Nephron progenitor cell (in vitro differentiated cells): Measurements from ENCODE around the gene CALHM4.

Experiments used
- DNase-seq: peaks from one replicate; pipeline ENCODE4 v3.0.0; 2021
- H3K27ac Mint-ChIP-seq: 2 replicates; pipeline ENCODE4 v1.8.0; 2021; ENCODE audit warnings: mild to moderate bottlenecking, moderate library complexity, mixed read lengths
- H3K27me3 Mint-ChIP-seq: 2 replicates; pipeline ENCODE4 v1.8.0; 2021; ENCODE audit warnings: mild to moderate bottlenecking, low read depth, mixed read lengths; ENCODE audit not compliant: poor library complexity
- H3K36me3 Mint-ChIP-seq: 2 replicates; pipeline ENCODE4 v1.8.0; 2021; ENCODE audit warnings: low read depth, mixed read lengths
- H3K4me1 Mint-ChIP-seq: 2 replicates; pipeline ENCODE4 v1.8.0; 2021; ENCODE audit warnings: mixed read lengths
- H3K4me3 Mint-ChIP-seq: 2 replicates; pipeline ENCODE4 v1.8.0; 2021; ENCODE audit warnings: mild to moderate bottlenecking, moderate library complexity, mixed read lengths
- H3K9me3 Mint-ChIP-seq: 2 replicates; pipeline ENCODE4 v1.8.0; 2021; ENCODE audit warnings: mild to moderate bottlenecking, moderate library complexity, mixed read lengths
- TF ChIP-seq, protein P1 (sequence below): fragments of 200-600 bp; sonication (generic); IDR thresholded peaks from 2 replicates; pipeline ENCODE4 v1.5.0; 2021; ENCODE audit warnings: antibody characterized with exemption

Gene CALHM4

DNA sequence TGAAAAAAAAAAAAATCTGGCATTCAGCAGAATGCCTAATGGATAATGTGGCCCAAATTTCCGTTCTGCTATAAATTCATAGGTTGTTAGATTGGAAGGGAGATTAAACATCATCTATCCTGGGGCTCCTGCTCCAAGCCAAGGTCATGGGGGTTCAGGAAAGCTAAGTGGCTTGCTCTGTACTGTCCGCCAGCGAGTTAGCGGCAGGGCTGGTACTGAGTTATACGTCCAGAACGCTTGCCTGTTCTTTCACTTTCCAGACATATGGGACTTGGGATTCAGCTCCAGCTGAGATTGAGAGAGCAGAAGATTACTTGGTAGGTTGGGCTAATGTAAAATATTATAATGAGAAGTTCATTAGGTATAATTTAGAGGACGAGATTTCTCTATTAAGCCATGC is 18.6 kb downstream of the CALHM4 start:
- peaks cover 6% of the 10 kb centered on the region for H3K27me3 Mint-ChIP-seq
- peaks cover 10% of the 10 kb centered on the region for H3K36me3 Mint-ChIP-seq
- H3K4me1 Mint-ChIP-seq, result peaks cover 38% of the 10 kb centered on the region
- peak overlapping the region; percentile 99 for H3K27ac Mint-ChIP-seq
- peak; percentile 17 for DNase-seq
- no peaks in the 10 kb centered on the region for H3K9me3 Mint-ChIP-seq
- TF ChIP-seq, protein P1, sequence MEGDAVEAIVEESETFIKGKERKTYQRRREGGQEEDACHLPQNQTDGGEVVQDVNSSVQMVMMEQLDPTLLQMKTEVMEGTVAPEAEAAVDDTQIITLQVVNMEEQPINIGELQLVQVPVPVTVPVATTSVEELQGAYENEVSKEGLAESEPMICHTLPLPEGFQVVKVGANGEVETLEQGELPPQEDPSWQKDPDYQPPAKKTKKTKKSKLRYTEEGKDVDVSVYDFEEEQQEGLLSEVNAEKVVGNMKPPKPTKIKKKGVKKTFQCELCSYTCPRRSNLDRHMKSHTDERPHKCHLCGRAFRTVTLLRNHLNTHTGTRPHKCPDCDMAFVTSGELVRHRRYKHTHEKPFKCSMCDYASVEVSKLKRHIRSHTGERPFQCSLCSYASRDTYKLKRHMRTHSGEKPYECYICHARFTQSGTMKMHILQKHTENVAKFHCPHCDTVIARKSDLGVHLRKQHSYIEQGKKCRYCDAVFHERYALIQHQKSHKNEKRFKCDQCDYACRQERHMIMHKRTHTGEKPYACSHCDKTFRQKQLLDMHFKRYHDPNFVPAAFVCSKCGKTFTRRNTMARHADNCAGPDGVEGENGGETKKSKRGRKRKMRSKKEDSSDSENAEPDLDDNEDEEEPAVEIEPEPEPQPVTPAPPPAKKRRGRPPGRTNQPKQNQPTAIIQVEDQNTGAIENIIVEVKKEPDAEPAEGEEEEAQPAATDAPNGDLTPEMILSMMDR, result no peak
- peak overlapping the region; percentile 100 for H3K4me3 Mint-ChIP-seq

DNA sequence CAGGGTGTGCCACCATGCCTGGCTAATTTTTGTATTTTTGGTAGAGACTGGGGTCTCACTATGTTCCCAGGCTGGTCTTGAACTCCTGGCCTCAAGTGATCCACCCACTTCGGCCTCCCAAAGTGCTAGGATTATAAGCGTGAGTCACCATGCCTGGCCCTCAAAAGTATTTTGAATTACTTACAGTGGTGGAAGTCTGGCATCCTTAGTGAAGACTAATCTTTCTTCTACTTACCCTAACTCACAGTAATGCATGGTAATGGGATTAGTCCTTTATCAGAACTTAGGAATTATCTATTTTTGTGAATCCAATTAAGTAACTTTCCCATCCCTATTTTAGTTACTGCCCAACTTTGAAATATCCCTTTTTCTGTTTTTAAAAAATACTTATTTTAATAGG is 21.7 kb downstream of the CALHM4 start:
- DNase-seq, result no peak
- no peak overlapping the region for H3K4me3 Mint-ChIP-seq
- no peaks in the 10 kb centered on the region for H3K27me3 Mint-ChIP-seq
- H3K36me3 Mint-ChIP-seq, result peaks cover 10% of the 10 kb centered on the region
- H3K4me1 Mint-ChIP-seq, result peaks cover 32% of the 10 kb centered on the region
- H3K9me3 Mint-ChIP-seq, result no peaks in the 10 kb centered on the region
- TF ChIP-seq, protein P1, result no peak
- H3K27ac Mint-ChIP-seq, result no peak overlapping the region

DNA sequence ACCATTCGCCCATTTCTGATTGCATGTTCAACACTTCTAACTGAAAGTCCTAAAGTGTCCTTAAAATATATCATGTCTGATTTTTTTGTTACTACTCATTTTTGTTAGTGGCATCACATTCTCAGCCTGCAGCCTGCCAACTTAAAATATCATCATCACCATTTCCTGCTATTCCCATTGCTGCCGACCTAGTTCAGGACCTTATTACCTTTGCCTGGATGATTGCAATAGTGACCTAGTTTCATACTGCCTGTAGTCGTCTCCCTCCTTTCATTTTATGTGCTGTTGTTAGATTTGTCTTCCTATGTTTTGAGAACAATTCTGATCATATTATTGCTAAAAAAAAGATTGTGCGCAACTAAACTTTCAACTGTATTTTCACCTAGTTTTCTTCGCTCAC is 23.9 kb downstream of the CALHM4 start:
- Mint-ChIP-seq H3K9me3 (no peaks in the 10 kb centered on the region), H3K36me3 (peaks cover 16% of the 10 kb centered on the region), H3K4me3 (no peak overlapping the region), H3K4me1 (peaks cover 19% of the 10 kb centered on the region), H3K27ac (no peak overlapping the region), H3K27me3 (no peaks in the 10 kb centered on the region)
- TF ChIP-seq, protein P1, result no peak
- no peak for DNase-seq

DNA sequence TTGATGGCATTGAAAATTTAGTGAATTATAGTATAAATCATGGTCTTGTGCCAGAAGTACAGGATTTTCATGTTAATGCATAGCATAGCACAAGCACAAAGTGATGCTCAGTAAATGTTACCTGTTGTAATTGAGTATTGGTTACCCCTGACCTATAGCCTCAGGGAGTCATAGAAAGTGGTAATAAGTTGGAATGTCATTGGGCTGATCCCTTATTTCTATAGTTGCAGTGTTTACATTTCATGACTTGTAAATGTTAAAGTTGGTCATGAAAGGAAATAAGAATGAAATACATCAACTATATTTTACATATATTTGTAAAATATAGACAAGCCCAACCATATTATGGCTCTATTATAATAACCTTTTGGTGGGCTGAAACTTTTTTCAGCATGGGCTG is 24.8 kb downstream of the CALHM4 start:
- Mint-ChIP-seq H3K4me3 (no peak overlapping the region), H3K36me3 (peaks cover 19% of the 10 kb centered on the region), H3K27me3 (no peaks in the 10 kb centered on the region), H3K9me3 (no peaks in the 10 kb centered on the region), H3K4me1 (peaks cover 12% of the 10 kb centered on the region), H3K27ac (no peak overlapping the region)
- TF ChIP-seq, protein P1, result no peak
- no peak for DNase-seq

DNA sequence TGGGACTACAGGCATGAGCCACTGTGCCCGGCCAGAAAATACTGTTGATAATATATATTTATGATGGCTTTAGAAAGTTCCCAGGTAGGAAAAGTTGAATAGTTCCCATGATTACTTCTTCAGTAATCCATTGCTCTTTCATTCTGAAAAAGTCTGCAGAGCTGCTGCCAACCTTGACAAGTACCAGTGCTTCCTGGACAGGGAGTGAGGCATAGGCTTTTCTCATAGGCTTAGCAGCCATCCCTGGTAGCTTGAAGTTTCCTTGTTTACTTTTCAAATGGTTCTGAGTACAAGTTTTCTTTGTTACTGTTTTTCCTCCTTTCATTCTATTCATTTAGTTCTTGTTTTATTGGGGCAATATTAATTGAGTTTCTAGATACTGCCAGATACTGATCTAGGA is 25.6 kb downstream of the CALHM4 start:
- peak overlapping the region; percentile 9 for H3K27ac Mint-ChIP-seq
- TF ChIP-seq, protein P1, result no peak
- no peaks in the 10 kb centered on the region for H3K9me3 Mint-ChIP-seq
- no peak for DNase-seq
- peaks cover 18% of the 10 kb centered on the region for H3K36me3 Mint-ChIP-seq
- H3K4me1 Mint-ChIP-seq, result peaks cover 4% of the 10 kb centered on the region
- H3K27me3 Mint-ChIP-seq, result no peaks in the 10 kb centered on the region
- H3K4me3 Mint-ChIP-seq, result no peak overlapping the region

DNA sequence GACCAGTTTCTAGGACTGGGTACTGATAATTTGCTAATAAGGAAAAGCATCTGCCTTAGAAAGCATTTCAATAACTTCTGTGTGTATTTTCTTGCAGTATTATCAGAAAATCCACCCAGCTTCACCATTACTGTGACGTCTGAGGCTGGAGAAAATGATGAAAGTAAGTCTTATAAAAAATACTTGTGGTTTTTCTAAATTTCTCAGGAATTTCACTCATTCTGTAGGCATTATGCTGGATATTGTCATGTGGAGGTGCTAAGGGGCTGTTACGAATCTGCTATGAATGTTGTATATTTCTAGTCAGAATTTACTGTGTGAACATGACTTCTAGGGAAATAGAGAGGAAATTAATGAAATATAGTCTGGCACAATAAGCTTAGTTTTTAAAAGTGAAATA is 26.6 kb downstream of the CALHM4 start:
- Mint-ChIP-seq H3K27ac (no peak overlapping the region), H3K36me3 (peaks cover 16% of the 10 kb centered on the region), H3K4me3 (no peak overlapping the region), H3K27me3 (no peaks in the 10 kb centered on the region), H3K4me1 (no peaks in the 10 kb centered on the region), H3K9me3 (no peaks in the 10 kb centered on the region)
- TF ChIP-seq, protein P1, result no peak
- no peak for DNase-seq
